Right kidney (tissue), 9 donors: ENCODE results near the gene IGIP.

Experiments
- DNase-seq: peaks from one replicate; pipeline ENCODE4 v3.0.0-alpha.2; 2016
- long read RNA-seq, 8 donors: transcript quantifications; one replicate each; lab custom pipeline, GENCODE V29; 2026

IGIP gene
- long read RNA-seq, donor 1, transcript IGIP-201 (1 exons, 3,458 nt): major isoform, 7 of 7 reads
- long read RNA-seq, donor 1, partial matches to known transcripts: 0 of 7 reads
- long read RNA-seq, donor 1, other reads (novel, unspliced or antisense): 0 of 7 reads
- long read RNA-seq, donor 2, partial matches to known transcripts: 0 of 3 reads
- long read RNA-seq, donor 2, other reads (novel, unspliced or antisense): 0 of 3 reads
- long read RNA-seq, donor 3, partial matches to known transcripts: 0 of 2 reads
- long read RNA-seq, donor 3, other reads (novel, unspliced or antisense): 0 of 2 reads
- long read RNA-seq, donor 4, transcript IGIP-201 (1 exons, 3,458 nt): major isoform, 8 of 8 reads
- long read RNA-seq, donor 4, partial matches to known transcripts: 0 of 8 reads
- long read RNA-seq, donor 4, other reads (novel, unspliced or antisense): 0 of 8 reads
- long read RNA-seq, donor 5, partial matches to known transcripts: 0 of 2 reads
- long read RNA-seq, donor 5, other reads (novel, unspliced or antisense): 0 of 2 reads
- long read RNA-seq, donor 6, partial matches to known transcripts: 0 of 2 reads
- long read RNA-seq, donor 6, other reads (novel, unspliced or antisense): 0 of 2 reads
- long read RNA-seq, donor 7, transcript IGIP-201 (1 exons, 3,458 nt): major isoform, 8 of 8 reads
- long read RNA-seq, donor 7, partial matches to known transcripts: 0 of 8 reads
- long read RNA-seq, donor 7, other reads (novel, unspliced or antisense): 0 of 8 reads
- long read RNA-seq, donor 8, partial matches to known transcripts: 0 of 2 reads
- long read RNA-seq, donor 8, other reads (novel, unspliced or antisense): 0 of 2 reads

DNA sequence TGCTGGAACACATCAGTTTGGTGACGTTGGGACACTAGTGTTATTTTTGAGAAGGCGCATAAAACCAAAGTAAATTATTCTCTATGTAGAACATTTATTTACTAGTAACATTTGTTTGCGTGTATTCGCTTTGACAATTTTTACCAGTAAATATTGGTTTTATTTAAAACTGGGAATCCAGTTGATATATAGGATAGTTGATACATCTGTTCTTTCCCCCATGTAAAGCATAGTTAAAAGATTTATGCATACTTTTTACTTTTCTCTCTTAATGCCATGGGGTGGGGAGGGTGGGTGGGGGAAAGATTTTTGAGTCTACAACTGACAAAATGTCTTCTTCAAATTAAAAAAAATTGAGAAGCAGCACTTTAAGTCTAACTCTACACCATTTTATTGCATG is at the start of gene IGIP:
Gene IGIP, plus strand, starts transcription at position 301 of the 400 bp plus-strand sequence. CDS start 2,540 bp downstream, outside the sequence.
- no peak for DNase-seq

- DNase-seq: no peak
Observed at GRCh38 chr5:140076142-140076541, 49.6 kb upstream of the IGIP start.

- DNase-seq: no peak
Observed at GRCh38 chr5:140076788-140077187, 48.9 kb upstream of the IGIP start.

- no peak for DNase-seq
Observed at GRCh38 chr5:140083120-140083519, 42.6 kb upstream of the IGIP start.

DNA sequence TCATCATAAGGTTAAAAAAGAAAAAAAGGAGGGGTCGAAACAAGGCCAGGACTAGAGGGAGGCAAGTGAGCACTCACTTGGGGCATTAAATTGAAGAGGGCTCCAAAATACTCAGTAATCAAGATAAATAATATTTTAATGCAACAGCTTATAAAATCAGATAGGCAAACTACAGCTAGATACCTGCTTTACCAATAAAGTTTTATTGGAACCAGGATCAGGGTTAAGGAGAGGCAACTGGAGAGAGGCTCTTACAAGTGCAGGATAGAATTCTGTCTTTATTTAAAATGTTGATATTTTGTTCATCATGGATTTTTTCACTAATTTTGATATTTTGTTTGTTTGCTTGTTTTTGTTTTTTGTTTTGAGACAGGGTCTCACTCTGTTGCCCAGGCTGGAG is 42.1 kb upstream of the IGIP start:
- no peak for DNase-seq

DNA sequence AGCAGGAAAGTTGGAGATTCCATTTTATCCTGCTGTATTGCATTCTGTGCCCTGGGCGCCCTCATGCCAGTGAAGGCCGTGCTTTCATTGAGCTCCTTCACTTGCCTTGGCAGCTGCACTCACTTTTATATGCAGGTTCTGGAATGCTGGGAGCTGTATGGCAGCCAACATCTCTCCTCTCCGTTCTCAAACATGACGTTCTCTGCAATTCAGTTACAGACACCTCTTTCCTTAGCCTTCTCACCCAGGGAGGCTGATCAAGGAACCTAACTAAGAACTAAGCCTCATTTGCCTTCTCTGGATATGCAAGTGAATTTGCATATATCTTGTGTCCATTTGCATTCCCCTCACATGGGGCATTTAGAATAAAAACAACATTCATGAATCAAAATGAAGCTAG is 41.2 kb upstream of the IGIP start:
- no peak for DNase-seq

DNA sequence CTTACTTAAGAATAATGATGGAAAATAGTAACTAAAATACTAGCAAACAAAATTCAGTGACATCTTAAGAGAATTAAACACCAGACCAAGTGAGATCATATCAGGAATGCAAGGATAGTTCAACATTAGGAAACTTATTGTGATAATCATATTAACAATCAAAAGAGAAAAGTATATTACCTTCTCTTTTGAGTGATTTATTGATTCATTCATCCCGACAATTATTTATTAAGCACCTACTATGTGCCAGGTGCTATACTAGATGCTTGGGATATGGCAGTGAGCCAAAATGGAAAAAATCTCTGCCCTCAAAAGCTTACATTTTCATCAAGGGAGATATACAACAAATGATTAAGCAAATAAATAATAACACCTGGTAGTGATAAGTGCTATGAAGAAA is 35.5 kb upstream of the IGIP start:
- no peak for DNase-seq

DNA sequence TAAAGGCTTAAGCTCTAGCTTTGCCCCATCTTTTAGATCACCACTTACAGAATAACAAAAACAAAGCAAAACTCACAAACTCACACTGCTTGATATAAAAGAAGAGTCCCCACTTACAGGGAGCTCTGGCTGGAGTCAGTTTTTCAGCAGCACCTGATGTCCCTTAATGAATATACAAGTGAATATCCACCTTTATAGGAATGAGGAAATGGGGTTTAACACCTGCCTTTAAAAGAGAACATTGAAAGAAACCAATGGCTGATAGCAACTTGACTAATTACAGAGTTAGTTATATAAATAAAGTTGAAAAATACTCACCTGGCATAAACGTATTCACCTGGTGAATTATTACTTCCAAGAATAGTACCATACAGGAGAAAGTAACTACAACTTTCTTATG is 32.6 kb upstream of the IGIP start:
- no peak for DNase-seq

- DNase-seq: no peak
Observed at GRCh38 chr5:140093866-140094265, 31.9 kb upstream of the IGIP start.

DNA sequence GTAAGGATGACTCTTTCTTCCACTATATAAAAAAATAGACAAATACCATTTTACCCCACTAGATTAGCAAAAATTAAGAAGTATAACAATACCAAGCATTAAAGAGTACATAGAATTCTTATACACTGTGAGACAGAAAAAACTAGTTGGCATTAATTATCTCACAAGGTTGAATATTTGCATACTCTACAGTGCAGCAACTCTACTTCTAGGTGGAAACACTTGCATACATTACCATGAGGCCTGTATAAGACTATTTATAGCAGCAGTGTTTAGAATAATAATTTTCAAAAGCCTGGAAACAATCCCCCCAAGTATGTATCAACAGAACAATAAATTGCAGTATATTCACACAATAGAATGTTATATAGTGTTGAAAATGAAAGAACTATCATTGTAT is 30.8 kb upstream of the IGIP start:
- DNase-seq: no peak

- DNase-seq: no peak
Observed at GRCh38 chr5:140101179-140101578, 24.6 kb upstream of the IGIP start.

- DNase-seq: no peak
Observed at GRCh38 chr5:140103154-140103553, 22.6 kb upstream of the IGIP start.

- no peak for DNase-seq
Observed at GRCh38 chr5:140104100-140104499, 21.6 kb upstream of the IGIP start.

DNA sequence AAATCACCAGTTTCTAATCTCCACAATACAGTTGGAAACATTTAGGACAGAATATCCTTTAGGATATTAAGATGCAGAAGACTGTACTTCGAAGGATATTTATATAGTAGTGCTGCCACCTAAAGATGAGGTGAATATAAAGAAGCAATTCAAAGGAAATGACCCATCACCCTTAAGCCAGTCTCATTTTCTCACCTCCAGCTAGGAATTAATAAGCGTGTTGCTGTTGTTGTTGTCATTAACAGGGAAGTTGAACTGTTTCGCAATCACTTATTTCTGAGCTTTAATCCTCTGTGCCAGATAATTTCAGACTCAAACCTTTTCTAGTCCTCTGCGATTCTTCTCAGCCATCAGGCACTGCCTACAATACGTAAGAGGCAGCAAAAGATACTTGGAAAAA is 19.6 kb upstream of the IGIP start:
- DNase-seq: no peak

- no peak for DNase-seq
Observed at GRCh38 chr5:140106805-140107311, 18.9 kb upstream of the IGIP start.

DNA sequence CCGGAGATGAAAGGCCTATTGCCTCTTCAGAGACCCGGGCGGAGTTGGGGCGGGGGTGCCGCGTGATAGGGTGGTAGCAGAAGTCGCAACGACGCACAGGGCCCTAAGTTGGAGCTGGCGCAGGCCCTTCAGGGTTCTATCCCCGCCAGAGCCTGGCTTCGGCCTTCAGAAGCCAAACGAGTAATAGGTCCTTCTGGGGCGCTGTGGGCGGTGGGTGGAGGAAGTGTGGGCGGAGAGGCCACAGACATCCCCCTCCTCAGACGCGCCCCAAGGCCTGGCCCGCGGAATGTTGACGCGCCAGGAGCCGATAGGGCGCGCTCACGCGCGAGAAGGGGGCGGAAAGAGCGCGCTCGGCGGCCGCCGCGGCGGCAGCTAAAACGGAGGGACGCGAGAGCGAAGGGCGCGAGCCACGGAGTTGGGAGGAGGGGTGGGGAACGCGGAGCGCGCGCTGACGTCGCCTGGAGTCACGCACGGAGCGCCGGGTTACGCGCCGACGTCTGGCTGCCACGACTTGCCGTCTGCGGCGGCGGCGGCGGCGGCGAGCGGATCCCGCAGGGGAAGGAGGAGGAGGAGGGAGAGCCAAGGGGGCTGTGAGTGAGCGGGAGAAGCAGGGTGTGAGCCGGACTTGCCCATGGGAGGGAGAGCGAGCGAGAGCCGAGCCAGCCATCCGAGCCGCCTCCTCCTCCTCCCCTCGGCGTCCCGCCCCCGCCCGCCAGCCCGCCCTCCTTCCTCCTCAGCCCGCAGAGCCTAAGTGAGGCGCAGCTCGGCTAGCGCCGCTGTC is 18.2 kb upstream of the IGIP start:
- peak; percentile 99 for DNase-seq

GRCh38 chr5:140108093-140109017 is 17.4 kb upstream of the IGIP start:
- peak; percentile 72 for DNase-seq

GRCh38 chr5:140109018-140109758 is 16.5 kb upstream of the IGIP start:
- DNase-seq: peak; percentile 79

- peak; percentile 38 for DNase-seq
Observed at GRCh38 chr5:140109759-140110645, 15.7 kb upstream of the IGIP start.

- DNase-seq: peak; percentile 31
Observed at GRCh38 chr5:140110646-140110957, 15.1 kb upstream of the IGIP start.
